ENCODE results near the gene VPREB1.
"Not testable (repeated sequence)": the region's sequence is repeated elsewhere in the genome, so short reads cannot be mapped to it uniquely, and the experiment has no call there.

VPREB1 gene

DNA sequence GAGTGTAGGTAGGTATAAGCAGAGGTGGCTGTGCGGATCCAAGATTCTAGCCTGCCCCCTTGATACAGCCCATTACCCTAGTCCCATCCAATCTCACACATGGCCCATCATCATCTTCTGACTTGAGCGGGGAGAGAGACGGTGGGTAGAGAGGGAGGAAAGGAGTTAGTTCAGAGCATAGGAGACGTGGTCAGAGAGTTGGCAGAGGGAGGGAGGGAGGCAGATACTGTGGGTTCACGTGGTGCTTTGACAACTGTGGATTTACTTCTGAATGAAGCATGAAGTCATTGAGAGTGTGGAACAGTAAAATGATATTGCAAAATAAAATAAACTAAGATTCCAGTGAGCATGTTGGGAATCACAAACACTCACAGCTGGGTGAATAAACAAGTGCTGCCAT, 31.4 kb upstream of the VPREB1 start:
- DNase-seq = no peak

DNA sequence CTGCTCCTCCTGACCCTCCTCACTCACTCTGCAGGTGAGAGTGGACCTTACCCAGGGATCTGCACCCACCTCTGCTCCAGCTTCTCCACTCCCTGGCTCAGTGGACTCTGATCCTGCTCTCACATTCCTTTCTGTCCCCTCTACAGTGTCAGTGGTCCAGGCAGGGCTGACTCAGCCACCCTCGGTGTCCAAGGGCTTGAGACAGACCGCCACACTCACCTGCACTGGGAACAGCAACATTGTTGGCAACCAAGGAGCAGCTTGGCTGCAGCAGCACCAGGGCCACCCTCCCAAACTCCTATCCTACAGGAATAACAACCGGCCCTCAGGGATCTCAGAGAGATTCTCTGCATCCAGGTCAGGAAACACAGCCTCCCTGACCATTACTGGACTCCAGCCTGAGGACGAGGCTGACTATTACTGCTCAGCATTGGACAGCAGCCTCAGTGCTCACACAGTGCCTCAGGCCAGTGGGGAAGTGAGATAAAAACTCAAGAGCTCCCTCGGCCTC, 29.7 kb upstream of the VPREB1 start:
- DNase-seq = no peak

GRCh38 chr22:22215659-22216449, 28.7 kb upstream of the VPREB1 start:
- no peak for DNase-seq

- DNase-seq = no peak
Observed at GRCh38 chr22:22216450-22216959, 28.1 kb upstream of the VPREB1 start.

- no peak for DNase-seq
Observed at GRCh38 chr22:22218302-22218701, 26.3 kb upstream of the VPREB1 start.

DNA sequence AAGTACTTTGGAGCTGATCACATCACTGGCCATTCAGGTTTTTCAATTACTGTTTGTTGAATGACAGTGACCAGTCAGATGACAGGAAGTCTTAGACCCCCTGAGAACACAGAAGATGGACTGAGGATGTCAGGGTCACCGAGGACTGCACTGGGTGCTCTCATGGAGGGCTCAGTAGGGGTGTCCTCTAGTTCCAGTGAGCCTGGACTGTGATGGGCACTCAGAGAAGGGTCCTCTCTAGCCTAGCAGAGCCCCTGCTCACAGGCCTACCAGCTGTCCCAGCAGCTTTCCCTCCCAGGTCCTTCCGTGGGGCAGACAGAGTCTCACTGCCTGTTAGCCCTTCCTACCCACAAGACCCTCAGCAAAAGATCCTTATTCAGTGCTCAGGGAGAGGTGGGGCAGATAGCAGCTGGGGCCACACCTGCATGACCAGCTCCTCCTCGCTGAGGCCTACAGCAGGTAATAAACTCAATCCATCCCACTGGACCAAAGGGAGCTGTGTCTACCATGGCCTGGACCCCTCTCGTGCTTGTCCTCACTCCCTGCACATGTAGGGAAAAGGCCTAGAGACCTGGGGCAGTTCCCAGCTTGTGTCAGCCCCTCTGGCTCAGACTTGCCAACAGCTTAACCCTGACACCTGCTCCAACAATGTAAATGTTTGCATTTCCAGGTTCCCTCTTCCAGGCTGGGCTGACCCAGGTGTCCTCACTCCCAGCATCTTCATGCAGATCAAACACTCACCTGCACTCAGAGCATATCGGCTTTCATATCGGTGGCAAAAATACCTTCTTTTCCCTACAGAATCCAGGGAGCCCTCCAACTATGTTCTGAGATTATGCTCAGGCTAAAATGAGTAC, 25.2 kb upstream of the VPREB1 start:
- DNase-seq = no peak

- DNase-seq = not testable (repeated sequence)
Observed at GRCh38 chr22:22221043-22221442, 23.5 kb upstream of the VPREB1 start.

GRCh38 chr22:22226448-22227187, 18.0 kb upstream of the VPREB1 start:
- DNase-seq = no peak

GRCh38 chr22:22228421-22228820, 16.2 kb upstream of the VPREB1 start:
- no peak for DNase-seq

DNA sequence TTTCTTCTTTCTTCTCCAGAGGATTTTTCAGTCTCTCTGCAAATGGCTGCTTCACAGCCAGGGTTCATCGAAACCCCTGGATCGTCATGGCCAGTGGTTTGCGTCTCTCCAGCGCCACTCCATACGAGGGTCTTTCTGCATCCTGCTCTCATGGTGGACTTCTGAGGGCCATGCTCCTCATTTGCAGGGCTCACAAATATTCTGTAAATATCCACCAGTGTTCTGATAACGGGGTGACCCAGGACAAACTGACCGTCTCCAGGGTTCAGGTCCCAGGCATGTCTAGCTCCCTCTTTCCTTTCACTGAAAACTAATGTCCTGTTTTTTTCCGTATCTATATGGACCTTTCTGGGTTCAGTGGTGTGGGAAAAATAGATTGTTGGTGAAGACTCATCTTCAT, 15.7 kb upstream of the VPREB1 start:
- DNase-seq = no peak

DNA sequence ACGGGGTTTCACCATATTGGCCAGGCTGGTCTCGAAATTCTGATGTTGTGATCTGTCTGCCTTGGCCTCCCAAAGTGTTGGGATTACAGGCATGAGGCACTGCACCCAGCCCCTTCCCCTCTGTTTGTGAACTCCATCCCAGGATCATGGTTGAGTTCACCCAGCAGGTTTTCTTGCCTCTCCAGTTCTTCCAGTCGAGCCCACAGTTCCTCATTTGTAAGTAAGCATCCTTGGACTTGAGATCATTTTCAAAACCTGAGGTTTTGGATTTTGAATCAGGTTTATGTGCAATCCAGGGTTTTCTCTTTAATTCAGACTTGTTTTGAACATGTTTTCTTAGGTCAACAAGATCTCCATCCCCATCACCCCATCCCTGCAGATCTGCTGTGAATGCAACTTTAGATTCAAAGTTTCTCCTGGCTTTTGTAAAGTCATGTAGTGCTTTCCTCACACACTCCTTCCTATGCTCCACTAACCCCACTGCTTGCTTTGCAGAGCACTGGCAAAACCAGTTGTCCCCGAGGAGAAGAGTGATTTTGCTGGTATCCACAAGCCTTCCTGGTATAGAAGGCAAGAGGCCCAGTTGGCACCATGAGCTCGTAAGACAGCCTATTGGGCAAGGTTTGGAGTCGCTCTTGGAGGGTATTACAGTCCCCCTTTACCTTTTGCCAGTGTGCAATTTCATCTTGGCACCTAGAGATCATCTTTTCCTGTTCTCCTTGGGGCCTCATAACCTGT, 14.7 kb upstream of the VPREB1 start:
- DNase-seq = no peak

DNA sequence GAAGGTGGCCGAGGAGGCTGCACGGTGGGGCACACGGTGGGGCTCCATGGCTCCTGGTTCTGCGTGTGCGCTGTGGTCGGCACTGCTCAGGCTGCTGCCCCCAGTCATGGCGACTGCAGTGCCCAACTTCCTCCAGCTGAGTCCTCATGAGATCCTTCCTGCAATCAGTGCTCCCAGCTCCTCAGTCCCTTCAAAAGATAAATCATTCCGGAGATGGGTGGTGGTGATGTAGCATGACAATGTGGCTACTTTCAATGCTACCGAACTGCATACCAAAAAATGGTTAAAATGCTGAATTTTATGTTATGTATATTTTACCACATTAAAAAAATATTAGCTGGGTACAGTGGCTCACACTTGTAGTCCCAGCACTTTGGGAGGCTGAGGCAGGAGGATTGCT, 14.1 kb upstream of the VPREB1 start:
- DNase-seq = no peak

DNA sequence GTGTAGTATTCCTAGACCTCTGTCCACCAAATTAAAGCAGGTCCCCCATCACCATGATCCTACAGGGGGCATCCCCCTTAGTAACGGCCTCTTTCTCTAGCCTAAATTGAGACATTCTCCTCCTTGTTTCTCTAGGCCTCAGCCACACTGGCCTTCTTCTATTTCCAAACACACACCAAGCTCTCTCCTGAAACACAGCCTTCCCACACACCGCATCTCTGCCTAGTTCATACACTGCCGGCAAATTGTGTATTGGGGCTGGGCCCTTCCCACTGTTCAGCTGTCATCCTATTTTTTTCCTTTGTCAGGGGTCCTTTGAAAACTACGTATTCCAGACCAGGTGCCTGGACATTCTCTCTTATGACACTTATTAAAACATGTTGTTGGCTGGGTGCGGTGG, 11.5 kb upstream of the VPREB1 start:
- no peak for DNase-seq

GRCh38 chr22:22235558-22235957, 9.0 kb upstream of the VPREB1 start:
- peak in 6 of 56 donors; percentile 2 to 27 (median 8) for DNase-seq

GRCh38 chr22:22237521-22237920, 7.1 kb upstream of the VPREB1 start:
- no peak for DNase-seq

- no peak for DNase-seq
Observed at GRCh38 chr22:22239311-22239939, 5.2 kb upstream of the VPREB1 start.

DNA sequence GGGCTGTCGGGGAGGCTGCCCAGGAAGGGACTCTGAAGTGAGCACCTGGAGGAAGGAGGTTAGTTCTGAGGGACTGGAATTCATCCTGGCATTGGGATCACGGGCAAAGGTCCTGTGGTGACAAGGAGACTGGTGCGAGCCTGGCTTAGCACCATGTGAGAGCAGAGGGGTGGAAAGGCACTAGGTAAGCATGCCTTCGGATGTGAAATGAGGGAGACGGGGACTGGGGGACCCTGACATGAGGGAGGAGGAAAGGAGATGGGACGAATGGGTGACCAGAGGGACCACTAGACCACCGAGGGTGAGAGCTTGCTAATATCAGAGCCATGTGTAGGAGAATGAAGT, 3.1 kb upstream of the VPREB1 start:
- no peak for DNase-seq

DNA sequence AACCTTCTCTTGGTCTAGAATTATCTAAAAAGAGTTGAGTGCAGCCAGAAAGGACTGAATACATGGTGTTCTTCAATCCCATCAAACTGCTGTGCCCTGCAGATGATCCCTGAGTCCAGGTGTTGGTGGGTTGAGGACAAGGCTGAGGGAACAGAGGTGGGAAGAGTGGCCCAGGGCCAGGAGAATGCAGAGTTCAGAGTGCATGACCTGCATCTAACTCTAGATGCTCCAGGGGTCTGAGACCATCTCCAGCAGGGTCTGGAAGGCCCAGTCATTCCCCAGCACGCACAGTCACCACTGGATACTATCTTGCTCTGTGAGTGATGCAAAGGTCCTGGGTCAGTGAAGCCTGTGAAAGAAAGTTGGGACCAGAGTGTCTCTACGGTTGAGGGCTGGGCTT, 2.1 kb upstream of the VPREB1 start:
- DNase-seq = no peak

GRCh38 chr22:22243033-22243680, 1.4 kb upstream of the VPREB1 start:
- no peak for DNase-seq

All from amygdala (tissue), 56 donors.